GM12878 (cell line): ENCODE results near the gene TBC1D8. TPM values are rescaled to one million over a fixed set of nuclear protein-coding genes. Genes with fewer than 3 reads are reported as not detected.

ENCODE experiments used
- ATAC-seq: fragments of 200-7000 bp; cut with Tn5 transposase; 3 replicates; pipeline ENCODE4 v1.9.1; 2020; ENCODE audit warnings: mild to moderate bottlenecking, moderate library complexity
- BruUV-seq: library from RNA; stranded (reverse); fragments of 400-500 nt; replicated peaks from 2 replicates; lab custom pipeline; 2021; lab: Mats Ljungman, UMichigan
- CTCF ChIA-PET: fragments of 300-600 bp; sonication (Branson Sonifier 250); formaldehyde crosslinking; extraction: SDS; loops from one replicate; lab custom pipeline; 2021; ENCODE audit warnings: inconsistent platforms; lab: Yijun Ruan, JAX
- POLR2A ChIA-PET: fragments of 350-600 bp; formaldehyde crosslinking; extraction: SDS; loops from one replicate; lab custom pipeline; 2021; ENCODE audit warnings: inconsistent platforms; lab: Charles Lee
- RAD21 ChIA-PET: fragments of 300-600 bp; sonication (Branson Sonifier 250); formaldehyde crosslinking; loops from one replicate; lab custom pipeline; 2023; ENCODE audit warnings: antibody characterized with exemption; ENCODE audit not compliant: unreplicated experiment; lab: Charles Lee
- SMC1A ChIA-PET: fragments of 300-600 bp; sonication (Branson Sonifier 250); formaldehyde crosslinking; loops from one replicate; lab custom pipeline; 2023; ENCODE audit not compliant: unreplicated experiment, uncharacterized antibody; lab: Charles Lee
- DNase-seq: peaks from one replicate; pipeline ENCODE4 v3.0.0-alpha.2; 2011; ENCODE audit warnings: low read depth, low spot score
- FAIRE-seq: peaks from 3 replicates; lab custom pipeline; 2011; peaks lifted over from hg19 to GRCh38; lab: Jason Lieb, UNC
- H2AFZ ChIP-seq: 2 replicates; pipeline ENCODE4 v1.6.0; 2011; ENCODE audit warnings: low read depth, low read length, control low read depth; ENCODE audit not compliant: control insufficient read depth
- H3K27ac ChIP-seq: 2 replicates; pipeline ENCODE4 v1.5.1; 2011; ENCODE audit warnings: control low read depth; ENCODE audit not compliant: control insufficient read depth, insufficient read depth
- H3K27me3 ChIP-seq, 2 experiments: replicated peaks in 1 of 2; 2 replicates each; pipeline versions ENCODE4 v1.6.0 to v1.6.1; 2011; ENCODE audit warnings: low read length in 1 of 2; ENCODE audit not compliant: control insufficient read depth in 2 of 2, insufficient read depth in 2 of 2
- H3K36me3 ChIP-seq, 2 experiments: 2 replicates each; pipeline ENCODE4 v1.5.1; 2011; ENCODE audit warnings: low read length in 1 of 2; ENCODE audit not compliant: control insufficient read depth in 2 of 2, insufficient read depth in 2 of 2
- H3K4me1 ChIP-seq: 2 replicates; pipeline ENCODE4 v1.6.1; 2011; ENCODE audit warnings: mild to moderate bottlenecking, low read length, moderate library complexity, mixed read lengths; ENCODE audit not compliant: control insufficient read depth, insufficient read depth
- H3K4me2 ChIP-seq: 2 replicates; pipeline ENCODE4 v1.6.0; 2011; ENCODE audit warnings: control low read depth; ENCODE audit not compliant: control insufficient read depth, insufficient read depth
- H3K4me3 ChIP-seq: fragments of 200-600 bp; sonication (generic); 2 replicates; pipeline ENCODE4 v1.5.1; 2016
- H3K79me2 ChIP-seq: 2 replicates; pipeline ENCODE4 v1.6.0; 2011; ENCODE audit warnings: low read length; ENCODE audit not compliant: control insufficient read depth, insufficient read depth
- H3K9ac ChIP-seq: 2 replicates; pipeline ENCODE4 v1.8.0; 2011; ENCODE audit warnings: low read length, control low read depth, mixed read lengths; ENCODE audit not compliant: control insufficient read depth, insufficient read depth
- H3K9me3 ChIP-seq: replicated peaks from 3 replicates; pipeline ENCODE4 v1.5.1; 2011; ENCODE audit warnings: mild to moderate bottlenecking, low read length; ENCODE audit not compliant: control insufficient read depth, insufficient read depth
- H4K20me1 ChIP-seq: 2 replicates; pipeline ENCODE4 v1.6.0; 2011; ENCODE audit not compliant: control insufficient read depth, insufficient read depth
- DPF2 ChIP-seq: fragments of 450-650 bp; IDR thresholded peaks from 2 replicates; pipeline ENCODE4 v1.6.1; 2017; ENCODE audit warnings: mild to moderate bottlenecking
- HDAC2 ChIP-seq: fragments of 200-600 bp; sonication (generic); IDR thresholded peaks from 2 replicates; pipeline ENCODE4 v1.6.1; 2017
- KDM1A ChIP-seq: fragments of 200-600 bp; sonication (generic); IDR thresholded peaks from 2 replicates; pipeline ENCODE4 v1.6.1; 2016; ENCODE audit warnings: borderline replicate concordance
- KLF5 ChIP-seq: fragments of 450-650 bp; IDR thresholded peaks from 2 replicates; pipeline ENCODE4 v1.6.1; 2014; ENCODE audit warnings: mild to moderate bottlenecking; ENCODE audit not compliant: partially characterized antibody
- NRF1 ChIP-seq: conservative IDR thresholded peaks from 2 replicates; pipeline ENCODE4 v1.6.1; 2011; ENCODE audit warnings: mild to moderate bottlenecking, low read depth, low read length, improper control_type of control experiment
- SMAD5 ChIP-seq: IDR thresholded peaks from 2 replicates; pipeline ENCODE4 v1.6.1; 2016; ENCODE audit warnings: antibody characterized with exemption, low read depth
- SPI1 ChIP-seq: IDR thresholded peaks from 2 replicates; pipeline ENCODE4 v1.6.1; 2011; ENCODE audit warnings: low read depth, mild to moderate bottlenecking, low read length, moderate library complexity, borderline replicate concordance; ENCODE audit not compliant: insufficient read depth
- TAF1 ChIP-seq: IDR thresholded peaks from 2 replicates; pipeline ENCODE4 v1.6.1; 2011; ENCODE audit warnings: mild to moderate bottlenecking, low read depth, low read length, borderline replicate concordance
- ZNF217 ChIP-seq: fragments of 450-650 bp; IDR thresholded peaks from 2 replicates; pipeline ENCODE4 v1.6.1; 2017; ENCODE audit warnings: antibody characterized with exemption, mild to moderate bottlenecking
- WGBS: methylation state at CpG from one replicate; pipeline ENCODE4 v1.1.6; 2016; ENCODE audit warnings: low lambda C conversion rate; ENCODE audit not compliant: insufficient replicate concordance, insufficient coverage; ENCODE audit errors: missing lambda C conversion rate; 5-methylcytosine and 5-hydroxymethylcytosine counted together
- in situ Hi-C: fragments of 300-500 bp; cut with MboI; formaldehyde crosslinking; loops from 9 replicates; pipeline ENCODE4 v1.14.3; 2018; ENCODE audit warnings: mixed read lengths
- intact Hi-C: fragments of 100-400 bp; cut with micrococcal nuclease; formaldehyde crosslinking; loops from one replicate; pipeline ENCODE4 v1.14.2; 2022; ENCODE audit not compliant: unreplicated experiment
- polyA plus RNA-seq, 11 experiments: library from polyadenylated mRNA; depleted of rRNA in 4 of 11; unstranded in 6 of 11; stranded (reverse) in 5 of 11; fragments of >200 nt; fragmentation: Nextera tagmentation in 4 of 11; fragmentation: Illumina TruSeq in 1 of 11; extraction: Ambion mirVana in 4 of 11; extraction: Trizol in 1 of 11; gene quantifications; 1 replicate in 1 of 11; 2 replicates in 10 of 11; pipeline versions ENCODE4 v1.2.1 to v1.2.3, GENCODE V29; 2011 to 2016; ENCODE audit warnings: inconsistent platforms in 2 of 11, missing spikeins in 2 of 11, low read depth in 1 of 11
- total RNA-seq, 4 experiments: library from RNA; depleted of rRNA in 3 of 4; stranded (reverse); fragments of >200 nt in 3 of 4; fragmentation: Illumina TruSeq in 1 of 4; extraction: Trizol in 1 of 4; gene quantifications; 2 replicates each; pipeline versions ENCODE4 v1.2.1 to v1.2.3, GENCODE V29; 2013 to 2021
- TF ChIP-seq, protein P1 (sequence below): fragments of 450-650 bp; IDR thresholded peaks from 2 replicates; pipeline ENCODE4 v1.6.1; 2017; ENCODE audit warnings: mild to moderate bottlenecking, moderate library complexity
- TF ChIP-seq, protein P2 (sequence below): fragments of 450-650 bp; formaldehyde crosslinking; IDR thresholded peaks from 2 replicates; pipeline ENCODE4 v1.4.0; 2020; ENCODE audit warnings: mild to moderate bottlenecking, moderate library complexity
- TF ChIP-seq, protein P3 (sequence below): IDR thresholded peaks from 2 replicates; pipeline ENCODE4 v1.6.1; 2011; ENCODE audit warnings: borderline replicate concordance, low read depth, mild to moderate bottlenecking, moderate library complexity, low read length; ENCODE audit not compliant: insufficient read depth, poor library complexity, severe bottlenecking
- TF ChIP-seq, protein P4 (sequence below): fragments of 450-650 bp; IDR thresholded peaks from 2 replicates; pipeline ENCODE4 v1.6.1; 2017; ENCODE audit warnings: antibody characterized with exemption, mild to moderate bottlenecking, moderate library complexity

Gene TBC1D8
- total and polyA plus RNA-seq, 10 of the 15 experiments (the other 5 are each of a cell fraction or from before 2014, with no cell fraction given) = 0.80 to 4.9 (median 4.4) TPM

- Histone ChIP-seq H3K27me3 (no peaks in the 10 kb centered on the region), H3K27ac (no peak overlapping the region), H2AFZ (no peak overlapping the region), H3K4me1 (peaks cover 3% of the 10 kb centered on the region; the same call in 1 of the 2 replicates), H4K20me1 (no peaks in the 10 kb centered on the region), H3K4me3 (no peak overlapping the region), H3K9me3 (peaks cover 3% of the 10 kb centered on the region; the same call in 2 of the 3 replicates), H3K9ac (no peak overlapping the region), H3K79me2 (no peaks in the 10 kb centered on the region), H3K4me2 (no peak overlapping the region), H3K36me3 (no peaks in the 10 kb centered on the region)
- no TSS peak for BruUV-seq
- no peak for ATAC-seq
- FAIRE-seq = no peak
- ChIA-PET SMC1A (no interaction called here), POLR2A (no interaction called here), RAD21 (no interaction called here), CTCF (no interaction called here)
- no peak for DNase-seq
- intact Hi-C loops (no loop called here), in situ Hi-C loops (no loop called here)
- 48% methylated on average over 2 of the region's 2 CpGs for WGBS
- TF ChIP-seq, protein P1, sequence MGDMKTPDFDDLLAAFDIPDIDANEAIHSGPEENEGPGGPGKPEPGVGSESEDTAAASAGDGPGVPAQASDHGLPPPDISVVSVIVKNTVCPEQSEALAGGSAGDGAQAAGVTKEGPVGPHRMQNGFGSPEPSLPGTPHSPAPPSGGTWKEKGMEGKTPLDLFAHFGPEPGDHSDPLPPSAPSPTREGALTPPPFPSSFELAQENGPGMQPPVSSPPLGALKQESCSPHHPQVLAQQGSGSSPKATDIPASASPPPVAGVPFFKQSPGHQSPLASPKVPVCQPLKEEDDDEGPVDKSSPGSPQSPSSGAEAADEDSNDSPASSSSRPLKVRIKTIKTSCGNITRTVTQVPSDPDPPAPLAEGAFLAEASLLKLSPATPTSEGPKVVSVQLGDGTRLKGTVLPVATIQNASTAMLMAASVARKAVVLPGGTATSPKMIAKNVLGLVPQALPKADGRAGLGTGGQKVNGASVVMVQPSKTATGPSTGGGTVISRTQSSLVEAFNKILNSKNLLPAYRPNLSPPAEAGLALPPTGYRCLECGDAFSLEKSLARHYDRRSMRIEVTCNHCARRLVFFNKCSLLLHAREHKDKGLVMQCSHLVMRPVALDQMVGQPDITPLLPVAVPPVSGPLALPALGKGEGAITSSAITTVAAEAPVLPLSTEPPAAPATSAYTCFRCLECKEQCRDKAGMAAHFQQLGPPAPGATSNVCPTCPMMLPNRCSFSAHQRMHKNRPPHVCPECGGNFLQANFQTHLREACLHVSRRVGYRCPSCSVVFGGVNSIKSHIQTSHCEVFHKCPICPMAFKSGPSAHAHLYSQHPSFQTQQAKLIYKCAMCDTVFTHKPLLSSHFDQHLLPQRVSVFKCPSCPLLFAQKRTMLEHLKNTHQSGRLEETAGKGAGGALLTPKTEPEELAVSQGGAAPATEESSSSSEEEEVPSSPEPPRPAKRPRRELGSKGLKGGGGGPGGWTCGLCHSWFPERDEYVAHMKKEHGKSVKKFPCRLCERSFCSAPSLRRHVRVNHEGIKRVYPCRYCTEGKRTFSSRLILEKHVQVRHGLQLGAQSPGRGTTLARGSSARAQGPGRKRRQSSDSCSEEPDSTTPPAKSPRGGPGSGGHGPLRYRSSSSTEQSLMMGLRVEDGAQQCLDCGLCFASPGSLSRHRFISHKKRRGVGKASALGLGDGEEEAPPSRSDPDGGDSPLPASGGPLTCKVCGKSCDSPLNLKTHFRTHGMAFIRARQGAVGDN = no peak
- TF ChIP-seq, protein P2, sequence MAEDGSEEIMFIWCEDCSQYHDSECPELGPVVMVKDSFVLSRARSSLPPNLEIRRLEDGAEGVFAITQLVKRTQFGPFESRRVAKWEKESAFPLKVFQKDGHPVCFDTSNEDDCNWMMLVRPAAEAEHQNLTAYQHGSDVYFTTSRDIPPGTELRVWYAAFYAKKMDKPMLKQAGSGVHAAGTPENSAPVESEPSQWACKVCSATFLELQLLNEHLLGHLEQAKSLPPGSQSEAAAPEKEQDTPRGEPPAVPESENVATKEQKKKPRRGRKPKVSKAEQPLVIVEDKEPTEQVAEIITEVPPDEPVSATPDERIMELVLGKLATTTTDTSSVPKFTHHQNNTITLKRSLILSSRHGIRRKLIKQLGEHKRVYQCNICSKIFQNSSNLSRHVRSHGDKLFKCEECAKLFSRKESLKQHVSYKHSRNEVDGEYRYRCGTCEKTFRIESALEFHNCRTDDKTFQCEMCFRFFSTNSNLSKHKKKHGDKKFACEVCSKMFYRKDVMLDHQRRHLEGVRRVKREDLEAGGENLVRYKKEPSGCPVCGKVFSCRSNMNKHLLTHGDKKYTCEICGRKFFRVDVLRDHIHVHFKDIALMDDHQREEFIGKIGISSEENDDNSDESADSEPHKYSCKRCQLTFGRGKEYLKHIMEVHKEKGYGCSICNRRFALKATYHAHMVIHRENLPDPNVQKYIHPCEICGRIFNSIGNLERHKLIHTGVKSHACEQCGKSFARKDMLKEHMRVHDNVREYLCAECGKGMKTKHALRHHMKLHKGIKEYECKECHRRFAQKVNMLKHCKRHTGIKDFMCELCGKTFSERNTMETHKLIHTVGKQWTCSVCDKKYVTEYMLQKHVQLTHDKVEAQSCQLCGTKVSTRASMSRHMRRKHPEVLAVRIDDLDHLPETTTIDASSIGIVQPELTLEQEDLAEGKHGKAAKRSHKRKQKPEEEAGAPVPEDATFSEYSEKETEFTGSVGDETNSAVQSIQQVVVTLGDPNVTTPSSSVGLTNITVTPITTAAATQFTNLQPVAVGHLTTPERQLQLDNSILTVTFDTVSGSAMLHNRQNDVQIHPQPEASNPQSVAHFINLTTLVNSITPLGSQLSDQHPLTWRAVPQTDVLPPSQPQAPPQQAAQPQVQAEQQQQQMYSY (CRISPR knock-in tag) = no peak
- TF ChIP-seq SMAD5 = no peak
- no peak for TF ChIP-seq HDAC2
- no peak for TF ChIP-seq SPI1
- TF ChIP-seq, protein P3, sequence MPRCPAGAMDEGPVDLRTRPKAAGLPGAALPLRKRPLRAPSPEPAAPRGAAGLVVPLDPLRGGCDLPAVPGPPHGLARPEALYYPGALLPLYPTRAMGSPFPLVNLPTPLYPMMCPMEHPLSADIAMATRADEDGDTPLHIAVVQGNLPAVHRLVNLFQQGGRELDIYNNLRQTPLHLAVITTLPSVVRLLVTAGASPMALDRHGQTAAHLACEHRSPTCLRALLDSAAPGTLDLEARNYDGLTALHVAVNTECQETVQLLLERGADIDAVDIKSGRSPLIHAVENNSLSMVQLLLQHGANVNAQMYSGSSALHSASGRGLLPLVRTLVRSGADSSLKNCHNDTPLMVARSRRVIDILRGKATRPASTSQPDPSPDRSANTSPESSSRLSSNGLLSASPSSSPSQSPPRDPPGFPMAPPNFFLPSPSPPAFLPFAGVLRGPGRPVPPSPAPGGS = no peak
- TF ChIP-seq DPF2 = no peak
- TF ChIP-seq, protein P4, sequence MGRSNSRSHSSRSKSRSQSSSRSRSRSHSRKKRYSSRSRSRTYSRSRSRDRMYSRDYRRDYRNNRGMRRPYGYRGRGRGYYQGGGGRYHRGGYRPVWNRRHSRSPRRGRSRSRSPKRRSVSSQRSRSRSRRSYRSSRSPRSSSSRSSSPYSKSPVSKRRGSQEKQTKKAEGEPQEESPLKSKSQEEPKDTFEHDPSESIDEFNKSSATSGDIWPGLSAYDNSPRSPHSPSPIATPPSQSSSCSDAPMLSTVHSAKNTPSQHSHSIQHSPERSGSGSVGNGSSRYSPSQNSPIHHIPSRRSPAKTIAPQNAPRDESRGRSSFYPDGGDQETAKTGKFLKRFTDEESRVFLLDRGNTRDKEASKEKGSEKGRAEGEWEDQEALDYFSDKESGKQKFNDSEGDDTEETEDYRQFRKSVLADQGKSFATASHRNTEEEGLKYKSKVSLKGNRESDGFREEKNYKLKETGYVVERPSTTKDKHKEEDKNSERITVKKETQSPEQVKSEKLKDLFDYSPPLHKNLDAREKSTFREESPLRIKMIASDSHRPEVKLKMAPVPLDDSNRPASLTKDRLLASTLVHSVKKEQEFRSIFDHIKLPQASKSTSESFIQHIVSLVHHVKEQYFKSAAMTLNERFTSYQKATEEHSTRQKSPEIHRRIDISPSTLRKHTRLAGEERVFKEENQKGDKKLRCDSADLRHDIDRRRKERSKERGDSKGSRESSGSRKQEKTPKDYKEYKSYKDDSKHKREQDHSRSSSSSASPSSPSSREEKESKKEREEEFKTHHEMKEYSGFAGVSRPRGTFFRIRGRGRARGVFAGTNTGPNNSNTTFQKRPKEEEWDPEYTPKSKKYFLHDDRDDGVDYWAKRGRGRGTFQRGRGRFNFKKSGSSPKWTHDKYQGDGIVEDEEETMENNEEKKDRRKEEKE = no peak
- no peak for TF ChIP-seq TAF1
- no peak for TF ChIP-seq ZNF217
- TF ChIP-seq NRF1 = no peak
- TF ChIP-seq KDM1A = no peak
- no peak for TF ChIP-seq KLF5
Measured at GRCh38 chr2:101132202-101132601, 19.0 kb downstream of the TBC1D8 start.
